GM12878 (cell line): ENCODE data around the gene ATP1B1. TPM values are rescaled to one million over a fixed set of nuclear protein-coding genes. Genes with fewer than 3 reads are reported as not detected.

ENCODE experiments used
- ATAC-seq: fragments of 200-7000 bp; cut with Tn5 transposase; 3 replicates; pipeline ENCODE4 v1.9.1; 2020; ENCODE audit warnings: mild to moderate bottlenecking, moderate library complexity
- BruUV-seq: library from RNA; stranded (reverse); fragments of 400-500 nt; replicated peaks from 2 replicates; lab custom pipeline; 2021; lab: Mats Ljungman, UMichigan
- CTCF ChIA-PET: fragments of 300-600 bp; sonication (Branson Sonifier 250); formaldehyde crosslinking; extraction: SDS; loops from one replicate; lab custom pipeline; 2021; ENCODE audit warnings: inconsistent platforms; lab: Yijun Ruan, JAX
- POLR2A ChIA-PET: fragments of 350-600 bp; formaldehyde crosslinking; extraction: SDS; loops from one replicate; lab custom pipeline; 2021; ENCODE audit warnings: inconsistent platforms; lab: Charles Lee
- RAD21 ChIA-PET: fragments of 300-600 bp; sonication (Branson Sonifier 250); formaldehyde crosslinking; loops from one replicate; lab custom pipeline; 2023; ENCODE audit warnings: antibody characterized with exemption; ENCODE audit not compliant: unreplicated experiment; lab: Charles Lee
- SMC1A ChIA-PET: fragments of 300-600 bp; sonication (Branson Sonifier 250); formaldehyde crosslinking; loops from one replicate; lab custom pipeline; 2023; ENCODE audit not compliant: unreplicated experiment, uncharacterized antibody; lab: Charles Lee
- DNase-seq: peaks from one replicate; pipeline ENCODE4 v3.0.0-alpha.2; 2011; ENCODE audit warnings: low read depth, low spot score
- FAIRE-seq: peaks from 3 replicates; lab custom pipeline; 2011; peaks lifted over from hg19 to GRCh38; lab: Jason Lieb, UNC
- H2AFZ ChIP-seq: 2 replicates; pipeline ENCODE4 v1.6.0; 2011; ENCODE audit warnings: low read depth, low read length, control low read depth; ENCODE audit not compliant: control insufficient read depth
- H3K27ac ChIP-seq: 2 replicates; pipeline ENCODE4 v1.5.1; 2011; ENCODE audit warnings: control low read depth; ENCODE audit not compliant: control insufficient read depth, insufficient read depth
- H3K27me3 ChIP-seq, 2 experiments: replicated peaks in 1 of 2; 2 replicates each; pipeline versions ENCODE4 v1.6.0 to v1.6.1; 2011; ENCODE audit warnings: low read length in 1 of 2; ENCODE audit not compliant: control insufficient read depth in 2 of 2, insufficient read depth in 2 of 2
- H3K36me3 ChIP-seq, 2 experiments: 2 replicates each; pipeline ENCODE4 v1.5.1; 2011; ENCODE audit warnings: low read length in 1 of 2; ENCODE audit not compliant: control insufficient read depth in 2 of 2, insufficient read depth in 2 of 2
- H3K4me1 ChIP-seq: 2 replicates; pipeline ENCODE4 v1.6.1; 2011; ENCODE audit warnings: mild to moderate bottlenecking, low read length, moderate library complexity, mixed read lengths; ENCODE audit not compliant: control insufficient read depth, insufficient read depth
- H3K4me2 ChIP-seq: 2 replicates; pipeline ENCODE4 v1.6.0; 2011; ENCODE audit warnings: control low read depth; ENCODE audit not compliant: control insufficient read depth, insufficient read depth
- H3K4me3 ChIP-seq: fragments of 200-600 bp; sonication (generic); 2 replicates; pipeline ENCODE4 v1.5.1; 2016
- H3K79me2 ChIP-seq: 2 replicates; pipeline ENCODE4 v1.6.0; 2011; ENCODE audit warnings: low read length; ENCODE audit not compliant: control insufficient read depth, insufficient read depth
- H3K9ac ChIP-seq: 2 replicates; pipeline ENCODE4 v1.8.0; 2011; ENCODE audit warnings: low read length, control low read depth, mixed read lengths; ENCODE audit not compliant: control insufficient read depth, insufficient read depth
- H3K9me3 ChIP-seq: replicated peaks from 3 replicates; pipeline ENCODE4 v1.5.1; 2011; ENCODE audit warnings: mild to moderate bottlenecking, low read length; ENCODE audit not compliant: control insufficient read depth, insufficient read depth
- H4K20me1 ChIP-seq: 2 replicates; pipeline ENCODE4 v1.6.0; 2011; ENCODE audit not compliant: control insufficient read depth, insufficient read depth
- BCL11A ChIP-seq: IDR thresholded peaks from 2 replicates; pipeline ENCODE4 v1.6.1; 2011; ENCODE audit warnings: low read depth, low read length
- CEBPB ChIP-seq, 2 experiments: fragments of 150-350 bp in 1 of 2; IDR thresholded peaks; 2 replicates each; pipeline ENCODE4 v1.6.1; 2012 to 2014; ENCODE audit warnings: low read depth in 2 of 2, low read length in 2 of 2, borderline replicate concordance in 1 of 2, inconsistent platforms in 1 of 2
- CHD4 ChIP-seq: fragments of 200-600 bp; sonication (generic); IDR thresholded peaks from 2 replicates; pipeline ENCODE4 v1.6.1; 2016; ENCODE audit warnings: mild to moderate bottlenecking
- FOXK2 ChIP-seq: fragments of 450-650 bp; IDR thresholded peaks from 2 replicates; pipeline ENCODE4 v1.6.1; 2017; ENCODE audit warnings: mild to moderate bottlenecking, moderate library complexity
- IKZF1 ChIP-seq: fragments of 450-650 bp; conservative IDR thresholded peaks from 2 replicates; pipeline ENCODE4 v1.6.1; 2017; ENCODE audit warnings: antibody characterized with exemption, mild to moderate bottlenecking
- IKZF2 ChIP-seq, 2 experiments: fragments of 450-650 bp; IDR thresholded peaks; 2 replicates each; pipeline ENCODE4 v1.6.1; 2017; ENCODE audit warnings: mild to moderate bottlenecking in 2 of 2, moderate library complexity in 2 of 2
- IRF4 ChIP-seq: IDR thresholded peaks from 2 replicates; pipeline ENCODE4 v1.6.1; 2011; ENCODE audit warnings: low read depth, low read length
- NFXL1 ChIP-seq: fragments of 450-650 bp; IDR thresholded peaks from 2 replicates; pipeline ENCODE4 v1.6.1; 2017; ENCODE audit warnings: antibody characterized with exemption, mild to moderate bottlenecking, borderline replicate concordance
- NFYB ChIP-seq: IDR thresholded peaks from 2 replicates; pipeline ENCODE4 v1.6.1; 2011; ENCODE audit warnings: low read depth, mild to moderate bottlenecking, low read length, improper control_type of control experiment, moderate library complexity; ENCODE audit not compliant: insufficient read depth
- PML ChIP-seq: IDR thresholded peaks from 2 replicates; pipeline ENCODE4 v1.6.1; 2012; ENCODE audit warnings: low read length, inconsistent platforms
- RCOR1 ChIP-seq: conservative IDR thresholded peaks from 2 replicates; pipeline ENCODE4 v1.6.1; 2012; ENCODE audit warnings: low read depth, low read length, improper control_type of control experiment
- SRF ChIP-seq, 2 experiments: IDR thresholded peaks; 2 replicates each; pipeline ENCODE4 v1.6.1; 2011; ENCODE audit warnings: low read depth in 2 of 2, low read length in 2 of 2, mild to moderate bottlenecking in 1 of 2, moderate library complexity in 1 of 2
- YY1 ChIP-seq: IDR thresholded peaks from 2 replicates; pipeline ENCODE4 v1.6.1; 2011; ENCODE audit warnings: low read depth, mild to moderate bottlenecking, low read length
- WGBS: methylation state at CpG from one replicate; pipeline ENCODE4 v1.1.6; 2016; ENCODE audit warnings: low lambda C conversion rate; ENCODE audit not compliant: insufficient replicate concordance, insufficient coverage; ENCODE audit errors: missing lambda C conversion rate; 5-methylcytosine and 5-hydroxymethylcytosine counted together
- in situ Hi-C: fragments of 300-500 bp; cut with MboI; formaldehyde crosslinking; loops from 9 replicates; pipeline ENCODE4 v1.14.3; 2018; ENCODE audit warnings: mixed read lengths
- intact Hi-C: fragments of 100-400 bp; cut with micrococcal nuclease; formaldehyde crosslinking; loops from one replicate; pipeline ENCODE4 v1.14.2; 2022; ENCODE audit not compliant: unreplicated experiment
- polyA plus RNA-seq, 11 experiments: library from polyadenylated mRNA; depleted of rRNA in 4 of 11; unstranded in 6 of 11; stranded (reverse) in 5 of 11; fragments of >200 nt; fragmentation: Nextera tagmentation in 4 of 11; fragmentation: Illumina TruSeq in 1 of 11; extraction: Ambion mirVana in 4 of 11; extraction: Trizol in 1 of 11; gene quantifications; 1 replicate in 1 of 11; 2 replicates in 10 of 11; pipeline versions ENCODE4 v1.2.1 to v1.2.3, GENCODE V29; 2011 to 2016; ENCODE audit warnings: inconsistent platforms in 2 of 11, missing spikeins in 2 of 11, low read depth in 1 of 11
- total RNA-seq, 4 experiments: library from RNA; depleted of rRNA in 3 of 4; stranded (reverse); fragments of >200 nt in 3 of 4; fragmentation: Illumina TruSeq in 1 of 4; extraction: Trizol in 1 of 4; gene quantifications; 2 replicates each; pipeline versions ENCODE4 v1.2.1 to v1.2.3, GENCODE V29; 2013 to 2021

The ATP1B1 gene
- total and polyA plus RNA-seq, 10 of the 15 experiments (the other 5 are each of a cell fraction or from before 2014, with no cell fraction given): 0.84 to 14.0 (median 1.4) TPM

GRCh38 chr1:169081503-169082123 lies 24.9 kb upstream of the ATP1B1 start:
- no peak for ATAC-seq
- SMC1A ChIA-PET: interaction anchor here (0.7 to 4.2 kb wide), 7 partner anchors 9 to 526 kb away, joined by 3 to 14 read pairs (median 3); no protein-coding TSS in a partner anchor
- H3K4me2 ChIP-seq: no peak overlapping the region
- POLR2A ChIA-PET: interaction anchor here (0.7 to 1.1 kb wide), 2 partner anchors 9 to 186 kb away, joined by 4 to 5 read pairs; no protein-coding TSS in a partner anchor
- no peak for FAIRE-seq
- H3K27me3 ChIP-seq: no peaks in the 10 kb centered on the region
- intact Hi-C loops (no loop called here), in situ Hi-C loops (no loop called here)
- no peak overlapping the region for H2AFZ ChIP-seq
- H3K4me3 ChIP-seq: no peak overlapping the region
- H3K27ac ChIP-seq: no peak overlapping the region
- no peaks in the 10 kb centered on the region for H4K20me1 ChIP-seq
- no peaks in the 10 kb centered on the region for H3K36me3 ChIP-seq
- H3K4me1 ChIP-seq: no peaks in the 10 kb centered on the region
- H3K9me3 ChIP-seq: no peaks in the 10 kb centered on the region
- BruUV-seq: no TSS peak
- H3K9ac ChIP-seq: no peak overlapping the region
- no peak for DNase-seq
- TF ChIP-seq BCL11A (no peak), NFYB (no peak), IKZF2 (IDR thresholded peaks at IDR 0.05) (no peak), IRF4 (no peak)
- TF ChIP-seq, all 136 proteins: peak for 0
- 73% methylated on average over 5 of the region's 5 CpGs for WGBS
- ChIA-PET CTCF (interaction anchor here (1.1 to 1.9 kb wide), 4 partner anchors 12 to 445 kb away, joined by 3 to 8 read pairs (median 5); no protein-coding TSS in a partner anchor), RAD21 (interaction anchor here (1.6 kb wide), 1 partner anchor 8 kb away, joined by 3 read pairs; no protein-coding TSS in a partner anchor)
- no peaks in the 10 kb centered on the region for H3K79me2 ChIP-seq

- DNase-seq (no peak), FAIRE-seq (no peak), ATAC-seq (no peak)
- ChIA-PET CTCF (interaction anchor here (1.7 to 1.9 kb wide), 2 partner anchors 16 to 28 kb away, joined by 4 read pairs; no protein-coding TSS in a partner anchor), SMC1A (interaction anchor here (0.9 to 17.5 kb wide), 3 partner anchors 20 to 60 kb away, joined by 3 to 188 read pairs (median 11); partner anchors contain the start of gene ATP1B1), RAD21 (interaction anchor here (9.8 kb wide), 1 partner anchor 39 kb away, joined by 109 read pairs; no protein-coding TSS in a partner anchor)
- H3K9me3 ChIP-seq: no peaks in the 10 kb centered on the region
- no peak overlapping the region for H3K4me3 ChIP-seq
- no peaks in the 10 kb centered on the region for H3K27me3 ChIP-seq
- BruUV-seq: no TSS peak
- H3K27ac ChIP-seq: no peak overlapping the region
- H3K4me2 ChIP-seq: no peak overlapping the region
- no peaks in the 10 kb centered on the region for H4K20me1 ChIP-seq
- peaks cover 6% of the 10 kb centered on the region for H3K4me1 ChIP-seq
- in situ Hi-C loops: no loop called here
- no peaks in the 10 kb centered on the region for H3K79me2 ChIP-seq
- TF ChIP-seq RCOR1 (no peak), CHD4 (no peak), IKZF2 (IDR thresholded peaks at IDR 0.05) (no peak), IKZF1 (no peak), NFXL1 (no peak), SRF (IDR thresholded peaks at IDR 0.05; ENCODE audit: low read depth in 2 of 2, low read length in 2 of 2) (no peak), FOXK2 (no peak), YY1 (no peak), PML (no peak), CEBPB (IDR thresholded peaks at IDR 0.05; ENCODE audit: borderline replicate concordance in 1 of 2, low read depth in 2 of 2, low read length in 2 of 2) (no peak)
- TF ChIP-seq, all 136 proteins: peak for 0
- Histone ChIP-seq H3K36me3 (no peaks in the 10 kb centered on the region), H3K9ac (no peak overlapping the region), H2AFZ (no peak overlapping the region)
- POLR2A ChIA-PET: interaction anchor here (1.8 kb wide), 1 partner anchor 21 kb away, joined by 4 read pairs; no protein-coding TSS in a partner anchor
- 90% methylated on average over 2 of the region's 2 CpGs for WGBS
- intact Hi-C loops: no loop called here
These were observed 20.6 kb upstream of the ATP1B1 start for GRCh38 chr1:169085911-169086310.
